Measurements from ENCODE around the gene PSPC1.

- no peak for TF ChIP-seq CTCF (IDR thresholded peaks at IDR 0.05)
- TF ChIP-seq POLR2A (IDR thresholded peaks at IDR 0.05), result no peak
- no peak for TF ChIP-seq EP300 (IDR thresholded peaks at IDR 0.05)
Measured at GRCh38 chr13:19663416-19663979, 119.2 kb downstream of the PSPC1 start.

Data from tibial nerve (tissue), 4 donors.